Thoracic aorta (tissue), 2 donors: ENCODE measurements around the gene SIPA1L3. TPM values are rescaled to one million over a fixed set of nuclear protein-coding genes. Genes with fewer than 3 reads are reported as not detected.

ENCODE experiments used
- ATAC-seq: fragments of 150-250 bp; one replicate; pipeline ENCODE4 v1.8.0; 2017; ENCODE audit warnings: low read depth; ENCODE audit not compliant: insufficient number of reproducible peaks, low FRiP score
- DNase-seq: peaks from one replicate; pipeline ENCODE4 v3.0.0-alpha.2; 2020; ENCODE audit warnings: low spot score
- H3K27ac ChIP-seq, 2 donors: fragments of 200-600 bp; sonication (generic); 1 replicate in 1 of 2; 2 replicates in 1 of 2; pipeline ENCODE4 v1.5.1; 2016; ENCODE audit warnings: mild to moderate bottlenecking in 2 of 2, moderate library complexity in 2 of 2
- H3K27me3 ChIP-seq: fragments of 200-600 bp; sonication (generic); replicated peaks from 2 replicates; pipeline ENCODE4 v1.6.0; 2016; ENCODE audit warnings: mild to moderate bottlenecking; ENCODE audit not compliant: insufficient read depth
- H3K36me3 ChIP-seq: fragments of 200-600 bp; sonication (generic); one replicate; pipeline ENCODE4 v1.5.1; 2016
- H3K4me1 ChIP-seq, 2 donors: fragments of 200-600 bp; sonication (generic); 1 replicate in 1 of 2; 2 replicates in 1 of 2; pipeline versions ENCODE4 v1.5.1 to v1.6.0; 2016; ENCODE audit warnings: low read depth in 2 of 2, mild to moderate bottlenecking in 1 of 2; ENCODE audit not compliant: control insufficient read depth in 1 of 2
- H3K4me3 ChIP-seq: fragments of 200-600 bp; sonication (generic); 2 replicates; pipeline ENCODE4 v1.5.1; 2016; ENCODE audit warnings: mild to moderate bottlenecking
- H3K9me3 ChIP-seq: fragments of 200-600 bp; sonication (generic); 2 replicates; pipeline ENCODE4 v1.5.1; 2016
- CTCF ChIP-seq: fragments of 200-600 bp; sonication (generic); IDR thresholded peaks from one replicate; pipeline ENCODE4 v1.5.1; 2019; ENCODE audit warnings: antibody characterized with exemption
- total RNA-seq, 2 donors: library from RNA; depleted of rRNA; stranded (reverse); fragments of >200 nt; gene quantifications; one replicate each; pipeline versions ENCODE4 v1.1.0 to v1.2.3, GENCODE V29; 2016

Gene SIPA1L3
- total RNA-seq, 2 donors from 2014 or later = 14.5 to 39.4 TPM

GRCh38 chr19:37991176-37991835 is 84.3 kb downstream of the SIPA1L3 start:
- Histone ChIP-seq H3K4me3 (no peak overlapping the region), H3K36me3 (no peaks in the 10 kb centered on the region), H3K9me3 (no peaks in the 10 kb centered on the region), H3K27me3 (no peaks in the 10 kb centered on the region), H3K27ac (no peak overlapping the region), H3K4me1 (no peaks in the 10 kb centered on the region)
- DNase-seq (no peak), ATAC-seq (no peak)
- TF ChIP-seq CTCF = no peak

- no peak for DNase-seq
- Histone ChIP-seq H3K27ac (no peak overlapping the region), H3K27me3 (no peaks in the 10 kb centered on the region)
These were observed 84.8 kb downstream of the SIPA1L3 start for GRCh38 chr19:37991841-37992248.

GRCh38 chr19:37992761-37993160 is 85.8 kb downstream of the SIPA1L3 start:
- ATAC-seq = no peak
- no peak for TF ChIP-seq CTCF
- H3K36me3 ChIP-seq = no peaks in the 10 kb centered on the region
- no peak for DNase-seq
- H3K27ac ChIP-seq = no peak overlapping the region
- no peaks in the 10 kb centered on the region for H3K27me3 ChIP-seq
- peaks cover under 1 to 2% of the 10 kb centered on the region in 2 donors for H3K4me1 ChIP-seq
- H3K9me3 ChIP-seq = no peaks in the 10 kb centered on the region
- no peak overlapping the region for H3K4me3 ChIP-seq

More at GRCh38 chr19:37991841-37992248, 84.8 kb downstream of the SIPA1L3 start:
- Histone ChIP-seq H3K36me3 (no peaks in the 10 kb centered on the region), H3K4me1 (no peaks in the 10 kb centered on the region), H3K9me3 (no peaks in the 10 kb centered on the region), H3K4me3 (no peak overlapping the region)
- no peak for TF ChIP-seq CTCF
- no peak for ATAC-seq

- Histone ChIP-seq H3K9me3 (no peaks in the 10 kb centered on the region), H3K27me3 (no peaks in the 10 kb centered on the region), H3K27ac (no peak overlapping the region), H3K4me1 (peaks cover 8 to 11% of the 10 kb centered on the region in 2 donors), H3K4me3 (no peak overlapping the region), H3K36me3 (no peaks in the 10 kb centered on the region)
- DNase-seq (no peak), ATAC-seq (no peak)
- no peak for TF ChIP-seq CTCF
These were observed 87.8 kb downstream of the SIPA1L3 start for GRCh38 chr19:37994823-37995130.

GRCh38 chr19:37995346-37995745 is 88.3 kb downstream of the SIPA1L3 start:
- peaks cover 8 to 11% of the 10 kb centered on the region in 2 donors for H3K4me1 ChIP-seq
- H3K36me3 ChIP-seq = no peaks in the 10 kb centered on the region
- TF ChIP-seq CTCF = no peak
- DNase-seq (no peak), ATAC-seq (no peak)
- no peak overlapping the region for H3K27ac ChIP-seq
- H3K9me3 ChIP-seq = no peaks in the 10 kb centered on the region
- no peak overlapping the region for H3K4me3 ChIP-seq
- H3K27me3 ChIP-seq = no peaks in the 10 kb centered on the region
